Testis (tissue), 2 donors: ENCODE measurements around the gene CEACAM7.

ENCODE experiments used
- CTCF ChIP-seq, 3 experiments: fragments of 450-650 bp in 2 of 3; fragments of 200-600 bp in 1 of 3; sonication (generic) in 1 of 3; IDR thresholded peaks; one replicate each; pipeline ENCODE4 v1.5.1; 2016 to 2019; ENCODE audit warnings: antibody characterized with exemption in 3 of 3, mild to moderate bottlenecking in 2 of 3, moderate library complexity in 1 of 3
- POLR2A ChIP-seq: fragments of 450-650 bp; IDR thresholded peaks from one replicate; pipeline ENCODE4 v1.6.1; 2017; ENCODE audit warnings: antibody characterized with exemption, mild to moderate bottlenecking, moderate library complexity

- TF ChIP-seq CTCF (IDR thresholded peaks at IDR 0.05) (no peak), POLR2A (no peak)
These were observed 47.1 kb upstream of the CEACAM7 start for GRCh38 chr19:41735071-41735600.
